T47D (cell line): Measurements from ENCODE around the gene PCYT1A.
"Not testable (repeated sequence)": the region's sequence is repeated elsewhere in the genome, so short reads cannot be mapped to it uniquely, and the experiment has no call there.

ENCODE experiments used
- DNase-seq, 2 experiments: peaks; one replicate each; pipeline versions ENCODE4 v3.0.0 to v3.0.0-alpha.2; 2011 to 2012; ENCODE audit warnings: low read depth in 1 of 2, low spot score in 1 of 2
- JUND ChIP-seq: IDR thresholded peaks from 2 replicates; pipeline ENCODE4 v1.6.1; 2012; ENCODE audit warnings: low read depth
- in situ Hi-C: cut with HindIII; loops from 2 replicates; pipeline ENCODE4 v1.10.0; 2016; ENCODE audit warnings: low sequenced_read_pairs, low pct_unique_long_range_greater_than_20kb

PCYT1A gene

GRCh38 chr3:196193736-196194541 is 93.6 kb downstream of the PCYT1A start:
- in situ Hi-C loops = no loop called here
- no peak for DNase-seq
- TF ChIP-seq JUND = no peak

- TF ChIP-seq JUND = no peak
- in situ Hi-C loops = no loop called here
- DNase-seq = no peak
Measured at GRCh38 chr3:196193133-196193735, 94.3 kb downstream of the PCYT1A start.

GRCh38 chr3:196192524-196193051 is 94.9 kb downstream of the PCYT1A start:
- peak in 1 of 2 experiments; percentile 93 for DNase-seq
- in situ Hi-C loops = no loop called here
- no peak for TF ChIP-seq JUND

DNA sequence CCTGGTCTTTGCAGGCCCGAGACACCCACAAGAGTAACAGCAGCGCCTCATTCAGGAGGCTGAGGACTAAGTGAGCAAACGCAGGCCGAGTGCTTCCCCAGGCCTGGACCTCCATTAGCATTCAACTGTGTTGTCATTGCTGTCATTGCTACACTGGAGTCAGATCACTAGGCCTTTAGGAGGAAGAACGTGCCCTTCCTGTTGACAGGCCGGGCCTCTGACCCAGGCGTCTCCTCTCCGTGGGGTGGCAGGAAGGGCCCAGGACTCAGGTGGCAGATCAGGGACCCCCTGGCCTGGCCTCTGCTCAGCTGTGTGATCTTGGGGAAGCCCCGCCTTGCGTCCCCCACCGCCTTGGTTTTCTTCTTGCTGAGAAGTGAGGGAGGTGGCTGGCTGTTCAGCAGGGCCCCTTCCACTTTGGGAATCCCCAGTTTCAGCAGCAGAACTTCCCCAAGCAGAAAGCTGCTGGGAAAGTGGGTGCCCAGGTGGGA is 95.4 kb downstream of the PCYT1A start:
- no peak for TF ChIP-seq JUND
- in situ Hi-C loops = no loop called here
- DNase-seq = no peak

- TF ChIP-seq JUND = no peak
- no peak for DNase-seq
- in situ Hi-C loops = no loop called here
Measured at GRCh38 chr3:196189566-196190347, 97.8 kb downstream of the PCYT1A start.

DNA sequence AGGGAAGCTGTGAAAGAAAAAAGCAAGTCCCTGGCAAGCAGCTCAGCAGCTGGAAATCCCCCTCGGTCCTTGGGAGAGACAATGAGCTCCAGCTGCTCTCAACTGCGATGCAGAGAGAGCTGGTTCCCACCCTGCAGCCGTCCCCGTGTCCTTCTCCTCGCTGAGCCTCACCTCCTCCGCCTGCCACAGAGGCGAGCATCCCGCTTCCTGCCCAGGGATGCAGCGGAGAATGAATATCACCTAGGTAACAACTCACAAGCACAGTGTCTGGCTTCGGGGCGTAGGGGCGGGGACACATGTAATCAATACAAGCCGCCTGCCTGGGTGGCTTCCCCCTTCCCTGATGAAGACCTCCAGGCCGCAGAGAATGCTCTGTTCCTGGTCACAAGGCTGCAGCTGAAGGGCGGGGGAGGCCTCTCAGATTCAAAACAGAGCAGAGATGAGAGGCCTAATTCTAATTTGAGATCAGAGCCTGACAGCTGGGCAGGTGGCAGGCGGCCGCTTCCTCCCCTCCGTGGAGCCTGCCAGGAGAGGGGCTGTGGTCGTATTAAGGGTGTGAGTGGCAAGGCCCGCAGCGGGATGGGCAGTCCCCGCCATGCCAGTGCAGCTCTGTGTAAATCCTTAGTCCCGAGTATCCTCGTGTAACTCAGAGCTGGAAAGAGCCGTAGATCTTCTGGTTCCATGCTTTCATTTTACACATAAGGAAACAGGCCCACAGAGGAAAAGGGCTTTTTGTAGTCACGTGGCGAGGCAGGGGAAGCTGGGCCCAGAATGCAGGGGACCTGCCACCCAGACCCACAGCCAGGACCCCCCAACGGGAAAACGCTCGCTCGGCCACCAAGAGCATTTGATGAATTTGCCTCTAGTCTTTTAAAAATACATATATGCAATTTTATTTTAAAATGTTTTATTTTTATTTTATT is 100.6 kb downstream of the PCYT1A start:
- no peak for TF ChIP-seq JUND
- no peak for DNase-seq
- in situ Hi-C loops = no loop called here

GRCh38 chr3:196184881-196185280 is 102.6 kb downstream of the PCYT1A start:
- in situ Hi-C loops = no loop called here
- no peak for TF ChIP-seq JUND
- no peak for DNase-seq

GRCh38 chr3:196184169-196184432 is 103.4 kb downstream of the PCYT1A start:
- DNase-seq, in situ Hi-C loops: not testable (repeated sequence)

GRCh38 chr3:196181127-196181546 is 106.4 kb downstream of the PCYT1A start:
- no peak for DNase-seq

DNA sequence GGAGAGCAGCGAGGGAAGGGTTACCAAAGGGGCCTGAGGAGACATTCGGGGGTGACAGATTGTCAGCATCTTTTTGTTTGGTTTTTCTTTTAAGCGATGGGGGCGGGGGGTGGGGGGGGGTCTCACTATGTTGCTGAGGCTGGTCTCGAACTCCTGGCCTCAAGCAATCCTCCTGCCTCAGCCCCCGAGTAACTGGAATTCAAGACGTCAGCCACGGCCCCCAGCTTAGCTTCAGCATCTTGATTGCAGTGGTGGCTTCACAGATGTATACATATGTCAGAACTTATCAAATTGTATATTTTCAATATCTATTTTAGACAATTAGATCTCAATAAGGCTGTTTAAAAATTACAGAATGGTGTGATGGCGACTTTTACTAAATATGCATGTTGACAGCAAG is 107.2 kb downstream of the PCYT1A start:
- DNase-seq = no peak
- TF ChIP-seq JUND = no peak
- in situ Hi-C loops = no loop called here

More at GRCh38 chr3:196181127-196181546, 106.4 kb downstream of the PCYT1A start:
- in situ Hi-C loops = no loop called here
- no peak for TF ChIP-seq JUND
